H1 (cell line): Measurements from ENCODE around the gene HECTD4. TPM values are rescaled to one million over a fixed set of nuclear protein-coding genes. Genes with fewer than 3 reads are reported as not detected.

Source experiments
- CTCF ChIA-PET: fragments of 300-600 bp; sonication (Branson Sonifier 250); formaldehyde crosslinking; loops from one replicate; lab custom pipeline; 2021; ENCODE audit not compliant: partially characterized antibody; lab: Charles Lee
- POLR2A ChIA-PET: fragments of 300-600 bp; sonication (Branson Sonifier 250); formaldehyde crosslinking; loops from one replicate; lab custom pipeline; 2021; ENCODE audit warnings: inconsistent platforms; ENCODE audit not compliant: partially characterized antibody; lab: Charles Lee
- DNase-seq, 2 experiments: peaks; one replicate each; pipeline versions ENCODE4 v3.0.0 to v3.0.0-alpha.2; 2010 to 2022; ENCODE audit warnings: low spot score in 2 of 2, low read depth in 1 of 2, mixed read lengths in 1 of 2
- FAIRE-seq: peaks from 2 replicates; lab custom pipeline; 2011; peaks lifted over from hg19 to GRCh38; lab: Jason Lieb, UNC
- H2AFZ ChIP-seq: 2 replicates; pipeline ENCODE4 v1.8.1; 2012; ENCODE audit warnings: low read length, inconsistent platforms
- H2AK5ac ChIP-seq: 2 replicates; pipeline ENCODE4 v1.6.1; 2013; ENCODE audit warnings: low read depth, low read length
- H2BK120ac ChIP-seq: replicated peaks from 2 replicates; pipeline ENCODE3; 2013; ENCODE audit warnings: low read depth, low read length, inconsistent platforms
- H2BK12ac ChIP-seq: 2 replicates; pipeline ENCODE4 v1.6.1; 2013; ENCODE audit warnings: low read depth, low read length
- H2BK15ac ChIP-seq: 2 replicates; pipeline ENCODE4 v1.6.1; 2013; ENCODE audit warnings: low read length
- H2BK20ac ChIP-seq: 2 replicates; pipeline ENCODE4 v1.6.1; 2013; ENCODE audit warnings: low read length
- H2BK5ac ChIP-seq: 2 replicates; pipeline ENCODE4 v1.6.1; 2013; ENCODE audit warnings: low read depth, low read length
- H3K14ac ChIP-seq: 2 replicates; pipeline ENCODE4 v1.6.1; 2013; ENCODE audit warnings: inconsistent platforms; ENCODE audit not compliant: insufficient read length
- H3K18ac ChIP-seq: 2 replicates; pipeline ENCODE4 v1.6.1; 2013; ENCODE audit warnings: low read length; ENCODE audit errors: extremely low read depth
- H3K23ac ChIP-seq: 2 replicates; pipeline ENCODE4 v1.6.1; 2013; ENCODE audit warnings: inconsistent platforms; ENCODE audit not compliant: insufficient read length
- H3K23me2 ChIP-seq: 2 replicates; pipeline ENCODE4 v1.6.1; 2013; ENCODE audit warnings: low read depth, low read length
- H3K27ac ChIP-seq: 2 replicates; pipeline ENCODE4 v1.6.1; 2011; ENCODE audit warnings: low read depth, low read length, inconsistent platforms
- H3K27me3 ChIP-seq, 4 experiments: replicated peaks in 1 of 4; 1 replicate in 1 of 4; 2 replicates in 3 of 4; pipeline versions ENCODE4 v1.6.1 to v1.8.1; 2011 to 2013; ENCODE audit warnings: low read length in 3 of 4, mild to moderate bottlenecking in 3 of 4, inconsistent platforms in 2 of 4, mixed read lengths in 2 of 4, moderate library complexity in 1 of 4; ENCODE audit not compliant: control insufficient read depth in 3 of 4, insufficient read depth in 3 of 4; ENCODE audit errors: extremely low read depth in 1 of 4
- H3K36me3 ChIP-seq, 4 experiments: 2 replicates each; pipeline versions ENCODE4 v1.6.1 to v1.8.1; 2011 to 2013; ENCODE audit warnings: mild to moderate bottlenecking in 4 of 4, low read length in 3 of 4, moderate library complexity in 2 of 4, control low read depth in 1 of 4, inconsistent platforms in 1 of 4; ENCODE audit not compliant: insufficient read depth in 4 of 4, control insufficient read depth in 2 of 4
- H3K4ac ChIP-seq: replicated peaks from 2 replicates; pipeline ENCODE3; 2013; ENCODE audit warnings: low read length, low read depth, mixed read lengths, inconsistent platforms; ENCODE audit not compliant: insufficient read length
- H3K4me1 ChIP-seq, 4 experiments: replicated peaks in 1 of 4; 1 replicate in 1 of 4; 2 replicates in 3 of 4; pipeline versions ENCODE4 v1.6.1 to v1.8.1; 2011 to 2013; ENCODE audit warnings: low read length in 3 of 4, inconsistent platforms in 2 of 4, mixed read lengths in 1 of 4; ENCODE audit not compliant: insufficient read depth in 4 of 4, control insufficient read depth in 3 of 4
- H3K4me2 ChIP-seq, 2 experiments: 2 replicates each; pipeline versions ENCODE4 v1.6.1 to v1.8.1; 2011 to 2013; ENCODE audit warnings: low read depth in 2 of 2, low read length in 2 of 2, control low read depth in 1 of 2, inconsistent platforms in 1 of 2, mild to moderate bottlenecking in 1 of 2; ENCODE audit not compliant: insufficient read depth in 1 of 2
- H3K4me3 ChIP-seq, 4 experiments: fragments of 200-600, 300-600 bp in 1 of 4; sonication (generic), shearing (Covaris generic), sonication (Bioruptor Twin) in 1 of 4; 2 replicates each; pipeline versions ENCODE4 v1.5.1 to v1.8.1; 2011 to 2016; ENCODE audit warnings: low read length in 4 of 4, low read depth in 3 of 4, control low read depth in 2 of 4, inconsistent platforms in 2 of 4, mild to moderate bottlenecking in 2 of 4, mixed read lengths in 1 of 4, moderate library complexity in 1 of 4; ENCODE audit not compliant: insufficient read depth in 2 of 4; ENCODE audit errors: extremely low read depth in 1 of 4
- H3K56ac ChIP-seq: replicated peaks from 2 replicates; pipeline ENCODE3; 2013; ENCODE audit warnings: low read depth, mild to moderate bottlenecking, mixed read lengths, low read length, inconsistent platforms; ENCODE audit not compliant: insufficient read length
- H3K79me1 ChIP-seq: 2 replicates; pipeline ENCODE4 v1.6.1; 2013; ENCODE audit warnings: low read depth, low read length, control low read depth
- H3K79me2 ChIP-seq, 2 experiments: 2 replicates each; pipeline versions ENCODE4 v1.6.1 to v1.8.1; 2012 to 2013; ENCODE audit warnings: low read length in 2 of 2, mild to moderate bottlenecking in 2 of 2, inconsistent platforms in 1 of 2; ENCODE audit not compliant: insufficient read depth in 2 of 2, control insufficient read depth in 1 of 2
- H3K9ac ChIP-seq, 4 experiments: replicated peaks in 1 of 4; 1 replicate in 1 of 4; 2 replicates in 3 of 4; pipeline versions ENCODE4 v1.6.1 to v1.8.1; 2011 to 2013; ENCODE audit warnings: low read depth in 3 of 4, low read length in 3 of 4, control low read depth in 2 of 4, mild to moderate bottlenecking in 2 of 4, moderate library complexity in 2 of 4, inconsistent platforms in 1 of 4; ENCODE audit errors: extremely low read depth in 1 of 4
- H3K9me3 ChIP-seq, 2 experiments: 2 replicates each; pipeline versions ENCODE4 v1.6.1 to v1.8.1; 2012 to 2013; ENCODE audit warnings: mild to moderate bottlenecking in 2 of 2, moderate library complexity in 2 of 2, control low read depth in 1 of 2, inconsistent platforms in 1 of 2, low read depth in 1 of 2, low read length in 1 of 2, mixed read lengths in 1 of 2; ENCODE audit not compliant: insufficient read depth in 2 of 2
- H4K20me1 ChIP-seq, 2 experiments: replicated peaks in 1 of 2; 2 replicates each; pipeline versions ENCODE3 to v1.8.1; 2011 to 2013; ENCODE audit warnings: inconsistent platforms in 2 of 2, low read length in 2 of 2, mild to moderate bottlenecking in 1 of 2; ENCODE audit not compliant: insufficient read depth in 2 of 2, control insufficient read depth in 1 of 2
- H4K5ac ChIP-seq: 2 replicates; pipeline ENCODE4 v1.6.1; 2013; ENCODE audit warnings: low read length, low read depth, mixed read lengths, inconsistent platforms; ENCODE audit not compliant: insufficient read length
- H4K8ac ChIP-seq: 2 replicates; pipeline ENCODE4 v1.8.0; 2013; ENCODE audit warnings: mild to moderate bottlenecking, moderate library complexity, low read length, inconsistent platforms; ENCODE audit not compliant: insufficient read depth; ENCODE audit errors: extremely low read depth
- H4K91ac ChIP-seq: replicated peaks from 2 replicates; pipeline ENCODE3; 2013; ENCODE audit warnings: low read length, mixed read lengths, inconsistent platforms; ENCODE audit not compliant: insufficient read length
- BRCA1 ChIP-seq: IDR thresholded peaks from 2 replicates; pipeline ENCODE4 v1.6.1; 2012; ENCODE audit warnings: low read depth, low read length, improper control_type of control experiment
- CBX5 ChIP-seq: fragments of 300-800, 300-1000 bp; sonication (generic); IDR thresholded peaks from 2 replicates; pipeline ENCODE4 v1.7.1; 2016; ENCODE audit warnings: antibody characterized with exemption, low read length, low read depth
- CBX8 ChIP-seq: fragments of 300-800, 300-1000 bp; sonication (generic); IDR thresholded peaks from 2 replicates; pipeline ENCODE4 v1.7.1; 2016; ENCODE audit warnings: low read depth, low read length, borderline replicate concordance
- CEBPB ChIP-seq: IDR thresholded peaks from 2 replicates; pipeline ENCODE4 v1.6.1; 2012; ENCODE audit warnings: low read depth, low read length
- CREB1 ChIP-seq: IDR thresholded peaks from 2 replicates; pipeline ENCODE4 v1.6.1; 2012; ENCODE audit warnings: inconsistent platforms
- EGR1 ChIP-seq: IDR thresholded peaks from 2 replicates; pipeline ENCODE4 v1.6.1; 2011; ENCODE audit warnings: low read depth, low read length, borderline replicate concordance
- KDM5A ChIP-seq: fragments of 200-600 bp; IDR thresholded peaks from 2 replicates; pipeline ENCODE4 v1.7.1; 2012; ENCODE audit warnings: mild to moderate bottlenecking, low read length, inconsistent platforms, mixed read lengths
- NANOG ChIP-seq: IDR thresholded peaks from 2 replicates; pipeline ENCODE4 v1.6.1; 2011; ENCODE audit warnings: low read length, low read depth, mild to moderate bottlenecking, inconsistent platforms; ENCODE audit not compliant: insufficient read depth, poor library complexity, severe bottlenecking
- RFX5 ChIP-seq: IDR thresholded peaks from 2 replicates; pipeline ENCODE4 v1.6.1; 2011; ENCODE audit warnings: low read depth, low read length, improper control_type of control experiment, borderline replicate concordance
- SAP30 ChIP-seq: fragments of 300-600 bp; sonication (generic); IDR thresholded peaks from 2 replicates; pipeline ENCODE4 v1.7.1; 2012; ENCODE audit warnings: low read length, moderate library complexity, mild to moderate bottlenecking, inconsistent platforms; ENCODE audit not compliant: insufficient read depth, insufficient replicate concordance
- SIN3A ChIP-seq, 2 experiments: IDR thresholded peaks in 1 of 2; conservative IDR thresholded peaks in 1 of 2; 2 replicates each; pipeline ENCODE4 v1.6.1; 2011 to 2012; ENCODE audit warnings: low read length in 2 of 2, improper control_type of control experiment in 1 of 2, low read depth in 1 of 2, mild to moderate bottlenecking in 1 of 2
- SP4 ChIP-seq: IDR thresholded peaks from 2 replicates; pipeline ENCODE4 v1.6.1; 2012; ENCODE audit warnings: low read length, inconsistent platforms
- TCF12 ChIP-seq: IDR thresholded peaks from 2 replicates; pipeline ENCODE4 v1.6.1; 2011; ENCODE audit warnings: low read depth, mild to moderate bottlenecking, low read length
- TEAD4 ChIP-seq: IDR thresholded peaks from 2 replicates; pipeline ENCODE4 v1.6.1; 2012; ENCODE audit warnings: low read depth, low read length, inconsistent platforms, mixed read lengths
- ZNF274 ChIP-seq: IDR thresholded peaks from 2 replicates; pipeline ENCODE4 v1.7.0; 2012; ENCODE audit warnings: low read length, borderline replicate concordance; ENCODE audit errors: extremely low read depth
- WGBS, 2 experiments: shearing (Covaris generic) in 1 of 2; methylation state at CpG; one replicate each; pipeline versions ENCODE4 v1.1.6 to v1.1.7; 2013 to 2015; ENCODE audit warnings: low lambda C conversion rate in 2 of 2, mixed read lengths in 2 of 2, inconsistent platforms in 1 of 2, low coverage in 1 of 2, missing lambda C conversion rate in 1 of 2; ENCODE audit not compliant: insufficient replicate concordance in 2 of 2, insufficient coverage in 1 of 2, insufficient read length in 1 of 2; ENCODE audit errors: extremely low coverage in 1 of 2, missing lambda C conversion rate in 1 of 2; 5-methylcytosine and 5-hydroxymethylcytosine counted together
- polyA plus RNA-seq, 7 experiments: library from polyadenylated mRNA; depleted of rRNA in 3 of 7; stranded (reverse) in 5 of 7; unstranded in 2 of 7; fragments of >200 nt in 5 of 7; fragments of 200-250 nt in 2 of 7; gene quantifications; 1 replicate in 5 of 7; 2 replicates in 1 of 7; 4 replicates in 1 of 7; pipeline versions ENCODE4 v1.2.1 to v1.2.3, GENCODE V29; 2011 to 2013; ENCODE audit warnings: missing spikeins in 2 of 7, mixed read lengths in 2 of 7
- total RNA-seq: library from RNA; stranded (reverse); fragmentation: NEBNext Ultra II Directional; extraction: Animal tissue kit (Norgen Biotek cat#: 25700); gene quantifications from 2 replicates; pipeline ENCODE4 v1.2.1, GENCODE V29; 2021

Gene HECTD4
- total and polyA plus RNA-seq, 2 of the 8 experiments (the other 6 are each of a cell fraction or from before 2014, with no cell fraction given): 6.5 to 33.7 TPM

- POLR2A ChIA-PET: interaction anchor here (1.0 kb wide), 1 partner anchor 13 kb away, joined by 3 read pairs; no protein-coding TSS in a partner anchor
- no peaks in the 10 kb centered on the region for H3K9me3 ChIP-seq
- H4K8ac ChIP-seq: no peak overlapping the region
- no peak overlapping the region for H3K14ac ChIP-seq
- TF ChIP-seq EGR1 (no peak), NANOG (no peak), KDM5A (no peak), CREB1 (no peak), CEBPB (no peak), ZNF274 (no peak), RFX5 (no peak), CBX5 (no peak), TEAD4 (no peak), BRCA1 (no peak), SP4 (no peak), CBX8 (no peak), SIN3A (conservative IDR thresholded peaks at IDR 0.05 in 1 of 2, IDR thresholded peaks at IDR 0.05 in 1 of 2; ENCODE audit: low read depth in 1 of 2, low read length in 2 of 2) (no peak), SAP30 (no peak), TCF12 (no peak)
- H2BK12ac ChIP-seq: no peak overlapping the region
- H3K23ac ChIP-seq: no peak overlapping the region
- no peak overlapping the region for H2AK5ac ChIP-seq
- 96% methylated on average over 1 of the region's 1 CpG; no CpG with 5 or more reads in 1 of the 2 experiments for WGBS, 2 experiments
- CTCF ChIA-PET: interaction anchor here (1.0 to 1.1 kb wide), 2 partner anchors 62 to 107 kb away, joined by 3 to 6 read pairs; no protein-coding TSS in a partner anchor
- H4K91ac ChIP-seq: no peak overlapping the region
- no peaks in the 10 kb centered on the region for H3K23me2 ChIP-seq
- DNase-seq (no peak), FAIRE-seq (no peak)
- peaks cover 0 to 5% (median under 1%) of the 10 kb centered on the region in 4 experiments; a peak in 2 of 7 replicates for H3K4me1 ChIP-seq
- no peak overlapping the region for H2BK5ac ChIP-seq
- no peak overlapping the region for H4K5ac ChIP-seq
- H2AFZ ChIP-seq: no peak overlapping the region
- no peak overlapping the region for H3K4ac ChIP-seq
- H3K9ac ChIP-seq: no peak overlapping the region
- H3K36me3 ChIP-seq: no peaks in the 10 kb centered on the region
- no peak overlapping the region for H3K56ac ChIP-seq
- no peaks in the 10 kb centered on the region for H3K27me3 ChIP-seq
- no peak overlapping the region for H2BK15ac ChIP-seq
- H4K20me1 ChIP-seq: no peaks in the 10 kb centered on the region
- no peak overlapping the region for H2BK20ac ChIP-seq
- no peak overlapping the region for H2BK120ac ChIP-seq
- no peaks in the 10 kb centered on the region for H3K79me1 ChIP-seq
- H3K18ac ChIP-seq: no peak overlapping the region
- H3K4me3 ChIP-seq: no peak overlapping the region
- no peak overlapping the region for H3K4me2 ChIP-seq
- H3K79me2 ChIP-seq: peaks cover 0 to 8% of the 10 kb centered on the region in 2 experiments; a peak in 2 of 4 replicates
- H3K27ac ChIP-seq: no peak overlapping the region
Observed at GRCh38 chr12:112325157-112325556, 57.1 kb downstream of the HECTD4 start.
